Esophagus mucosa (tissue), 1 donor: ENCODE data around the gene POLR2E. TPM values are rescaled to one million over a fixed set of nuclear protein-coding genes. Genes with fewer than 3 reads are reported as not detected.

Experiments
- ATAC-seq: fragments of 200-7000 bp; cut with Tn5 transposase; one replicate; pipeline ENCODE4 v1.9.1; 2020
- total RNA-seq: library from RNA; stranded (reverse); gene quantifications from one replicate; pipeline ENCODE4 v1.2.4, GENCODE V29; 2023
- donor health status: DM: yes; HTN: yes; CAD: no.

Gene POLR2E
- total RNA-seq, 1 donor from 2014 or later: 139 TPM

DNA sequence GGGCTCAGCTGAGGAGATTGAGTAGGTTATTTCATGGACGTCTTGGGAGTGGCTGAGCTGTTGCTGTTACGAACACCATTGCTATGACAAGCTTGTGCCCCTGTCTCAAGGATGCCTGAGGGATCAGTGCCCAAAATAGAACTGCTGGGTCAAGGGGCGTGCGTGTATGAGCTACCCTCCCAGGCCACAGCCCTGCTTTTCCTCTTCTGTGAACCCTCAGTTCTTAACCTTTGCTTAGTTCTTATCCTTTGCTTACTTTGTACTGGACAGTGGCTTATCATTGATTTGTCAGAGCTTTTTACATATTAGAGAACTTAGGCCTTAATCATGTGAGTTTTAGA lies 19.2 kb downstream of the POLR2E start:
- no peak for ATAC-seq

DNA sequence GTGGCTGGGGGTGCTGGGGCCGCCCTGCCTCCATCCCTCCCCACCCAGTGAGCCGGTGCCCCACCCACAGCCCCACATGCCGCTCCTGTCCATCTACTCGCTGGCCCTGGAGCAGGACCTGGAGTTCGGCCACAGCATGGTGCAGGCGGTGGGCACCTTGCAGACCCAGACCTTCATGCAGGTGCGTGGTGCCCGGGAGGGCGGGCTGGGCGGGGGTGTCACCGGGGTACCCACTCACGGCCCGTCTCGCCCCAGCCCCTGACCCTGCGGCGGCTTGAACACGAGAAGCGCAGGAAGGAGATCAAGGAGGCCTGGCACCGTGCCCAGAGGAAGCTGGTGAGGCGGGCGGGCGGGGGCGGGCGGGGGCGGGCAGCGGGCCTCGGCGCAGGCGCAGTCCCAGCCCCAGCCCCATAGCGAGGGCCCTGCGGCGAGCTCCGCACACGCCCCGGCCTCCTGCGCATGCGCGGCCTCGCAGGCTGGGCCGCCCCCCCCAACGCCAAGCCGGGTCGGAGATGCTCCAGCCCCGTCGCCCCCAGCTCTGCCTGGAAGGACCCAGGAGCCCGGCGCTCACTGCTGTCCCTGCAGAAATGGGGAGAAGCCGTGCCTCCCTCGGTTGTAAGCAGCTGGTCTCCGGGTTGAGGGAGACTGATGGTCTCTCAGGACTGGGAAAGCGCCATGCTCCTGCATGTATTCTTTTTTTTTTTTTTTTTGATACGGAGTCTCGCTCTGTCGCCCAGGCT lies 20.5 kb downstream of the POLR2E start:
- peak; percentile 54 for ATAC-seq

DNA sequence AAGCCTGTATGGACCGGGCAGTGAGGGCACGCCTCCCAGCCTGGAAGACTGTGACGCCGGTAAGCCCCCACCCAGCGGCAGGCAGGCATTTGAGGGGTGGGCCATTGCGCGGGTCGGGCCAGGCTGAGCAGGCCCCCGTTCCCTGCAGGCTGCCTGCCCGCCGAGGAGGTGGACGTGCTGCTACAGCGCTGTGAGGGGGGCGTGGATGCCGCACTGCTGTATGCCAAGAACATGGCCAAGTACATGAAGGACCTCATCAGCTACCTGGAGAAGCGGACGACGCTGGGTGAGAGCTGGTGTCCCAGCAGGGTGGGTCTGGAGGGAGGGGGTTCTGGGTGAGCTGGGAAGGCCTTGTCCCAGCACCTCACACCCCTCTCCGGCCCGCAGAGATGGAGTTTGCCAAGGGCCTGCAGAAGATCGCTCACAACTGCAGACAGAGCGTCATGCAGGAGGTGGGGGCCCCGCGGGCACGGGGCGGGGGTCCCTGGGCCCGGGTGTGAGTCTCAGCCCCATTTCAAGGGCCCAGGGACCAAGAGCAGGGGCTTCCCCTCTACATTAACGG lies 21.1 kb downstream of the POLR2E start:
- peak; percentile 2 for ATAC-seq

DNA sequence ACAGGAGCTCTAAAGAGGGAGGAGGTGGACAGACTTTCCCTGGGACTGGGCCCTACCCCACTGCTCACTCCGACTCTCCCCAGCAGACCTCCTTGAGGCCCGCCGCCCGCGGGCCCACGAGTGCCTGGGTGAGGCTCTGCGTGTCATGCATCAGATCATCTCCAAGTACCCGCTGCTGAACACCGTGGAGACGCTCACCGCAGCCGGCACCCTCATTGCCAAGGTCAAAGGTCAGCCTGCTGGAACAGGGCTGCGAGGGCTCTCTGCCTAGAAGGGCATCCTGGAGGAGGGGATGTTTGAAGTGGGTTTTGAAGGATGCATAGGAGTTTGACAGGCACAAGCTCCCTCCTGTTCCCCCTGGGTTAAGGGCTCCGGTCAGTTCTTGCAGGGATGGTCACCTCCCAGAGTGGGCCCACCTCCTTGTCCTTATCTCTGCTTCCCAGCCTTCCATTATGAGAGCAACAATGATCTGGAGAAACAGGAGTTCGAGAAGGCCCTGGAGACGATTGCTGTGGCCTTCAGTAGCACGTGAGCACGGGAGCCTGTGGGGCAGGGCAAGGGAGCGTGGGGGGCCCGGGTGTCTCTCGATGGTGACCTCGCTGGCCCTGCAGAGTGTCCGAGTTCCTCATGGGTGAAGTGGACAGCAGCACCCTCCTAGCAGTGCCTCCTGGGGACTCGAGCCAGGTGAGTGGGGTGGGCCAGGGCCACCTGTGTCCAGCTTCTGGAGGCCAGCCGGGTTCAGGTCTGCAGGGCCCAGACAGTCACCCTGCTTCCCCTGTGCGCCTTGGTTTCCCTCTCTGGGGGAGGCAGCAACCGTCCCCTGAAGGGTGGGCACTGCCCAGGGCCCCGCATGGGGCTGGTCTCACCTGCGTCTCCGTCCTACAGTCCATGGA lies 21.9 kb downstream of the POLR2E start:
- no peak for ATAC-seq

DNA sequence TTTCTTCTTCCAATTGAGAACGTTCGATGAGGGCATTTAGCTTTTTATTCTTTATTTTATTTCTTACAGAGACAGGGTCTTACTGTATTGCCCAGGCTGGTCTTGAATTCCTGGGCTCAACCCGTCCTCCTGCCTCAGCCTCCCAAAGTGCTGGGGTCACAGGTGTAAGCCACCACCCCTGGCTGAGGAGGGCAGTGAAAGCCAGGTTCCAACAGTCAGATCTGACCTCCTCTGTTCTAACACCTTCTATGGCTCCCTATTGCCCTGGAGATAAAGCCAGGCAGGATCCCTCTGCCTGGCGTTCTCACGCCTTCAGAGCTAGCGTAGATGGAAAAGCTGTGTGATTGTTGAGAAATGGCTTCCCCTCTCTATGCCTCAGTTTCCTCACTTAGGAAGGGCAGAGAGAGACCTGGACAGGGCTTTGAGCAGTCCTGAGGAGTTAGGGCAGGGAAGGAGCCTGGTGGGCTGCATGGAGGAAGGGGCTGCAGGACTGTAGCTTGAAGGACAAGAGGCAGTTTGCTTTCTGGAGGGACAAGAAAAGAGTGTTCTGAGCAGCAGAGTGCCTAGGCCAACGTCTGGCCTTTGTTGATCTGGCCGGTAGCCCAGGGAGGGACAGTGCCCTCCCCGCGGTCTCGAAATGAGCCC lies 22.7 kb downstream of the POLR2E start:
- no peak for ATAC-seq

DNA sequence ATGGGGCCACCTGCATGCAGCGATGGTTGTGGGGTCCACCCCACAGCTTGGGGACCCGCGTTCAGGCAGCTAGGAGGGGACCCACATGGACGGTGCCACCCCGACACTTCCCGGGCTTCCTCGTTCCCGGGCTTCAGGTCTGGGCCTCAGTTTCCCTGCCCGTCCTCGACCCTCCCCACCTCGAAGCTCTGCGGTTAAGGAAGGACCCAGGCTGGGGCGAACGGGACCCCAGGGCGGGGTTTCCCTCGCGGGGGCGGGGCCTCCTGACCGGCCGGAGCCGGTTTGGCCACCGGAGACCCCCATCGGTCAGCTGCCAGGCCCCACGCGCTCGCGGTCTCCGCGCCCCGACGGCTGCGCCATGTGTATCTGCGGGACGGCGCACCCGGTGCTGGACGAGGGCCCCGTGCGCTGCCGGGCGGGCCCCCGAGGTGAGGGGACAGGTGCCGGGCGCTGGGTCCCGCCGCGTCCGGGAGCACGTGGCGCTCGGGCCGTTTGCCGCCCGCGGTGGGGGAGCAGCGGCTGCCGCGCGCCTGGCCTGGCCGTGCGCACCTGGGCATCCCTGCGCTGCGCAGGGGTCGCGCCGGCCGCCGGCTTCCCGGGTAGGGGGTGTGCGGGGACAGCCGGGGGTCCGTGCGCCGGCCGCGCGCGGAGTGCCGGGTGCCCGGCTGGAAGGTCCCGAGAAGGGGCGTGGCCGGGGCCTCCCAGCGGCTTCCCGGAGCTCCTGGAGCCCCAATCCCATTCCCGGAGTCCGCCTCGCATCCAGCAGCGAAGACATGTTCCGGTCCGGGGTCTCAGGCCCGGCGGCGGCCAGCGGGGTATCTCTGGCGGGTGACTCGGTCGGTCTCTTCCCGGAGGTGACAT lies 24.0 kb downstream of the POLR2E start:
- ATAC-seq: no peak

DNA sequence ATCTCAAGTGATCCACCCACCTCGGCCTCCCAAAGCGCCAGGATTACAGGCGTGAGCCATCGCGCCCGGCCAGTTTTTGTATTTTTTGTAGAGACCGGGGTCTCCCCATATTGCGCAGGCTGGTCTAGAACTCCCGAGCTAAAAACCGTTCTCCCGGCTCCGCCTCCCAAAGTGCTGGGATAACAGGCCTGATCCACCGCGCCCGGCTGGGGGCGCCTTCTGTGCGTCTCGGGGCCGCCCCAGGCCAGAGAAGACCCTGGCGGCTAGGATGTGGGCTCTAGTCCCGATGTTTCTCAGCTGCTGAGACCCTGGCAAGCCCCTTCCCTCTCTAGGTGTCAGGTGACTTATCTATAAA lies 24.6 kb downstream of the POLR2E start:
- no peak for ATAC-seq

DNA sequence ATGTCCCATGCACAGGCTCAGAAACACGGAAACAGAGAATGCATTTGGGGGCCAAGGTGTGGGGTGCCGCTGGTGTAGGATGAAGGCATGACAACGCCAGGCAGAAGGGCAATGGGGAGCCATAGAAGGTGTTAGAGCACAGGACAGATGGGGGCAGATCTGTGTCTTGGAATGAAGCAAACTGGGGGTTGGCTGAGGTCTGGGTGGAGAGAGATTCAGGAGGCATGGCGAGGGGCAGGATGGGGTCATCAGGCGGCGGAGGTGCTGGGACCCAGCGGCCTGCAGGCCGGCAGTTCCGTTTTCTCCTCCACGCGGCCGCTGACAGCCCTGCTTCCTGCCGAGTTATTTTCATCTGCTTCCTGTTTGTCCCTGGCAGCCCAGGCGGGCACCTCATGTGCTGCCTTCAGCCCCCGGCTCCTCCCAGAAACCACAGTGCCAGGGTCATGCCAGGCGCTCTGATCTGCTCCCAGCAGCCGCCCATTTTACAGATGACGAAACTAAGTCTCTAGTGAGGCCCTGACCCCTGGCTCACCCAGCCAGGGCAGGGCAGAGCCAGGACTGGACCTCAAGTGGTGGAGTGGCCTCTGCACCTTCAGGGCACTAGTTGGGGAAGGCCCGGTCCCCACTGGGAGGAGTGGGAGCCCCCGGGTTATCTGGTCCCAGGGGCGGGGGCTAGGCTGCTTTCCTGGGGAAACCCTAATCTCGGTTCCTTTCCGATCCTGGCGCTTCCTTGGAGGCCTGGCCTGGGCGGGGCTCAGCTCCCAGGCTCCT lies 26.0 kb downstream of the POLR2E start:
- peak; percentile 7 for ATAC-seq

DNA sequence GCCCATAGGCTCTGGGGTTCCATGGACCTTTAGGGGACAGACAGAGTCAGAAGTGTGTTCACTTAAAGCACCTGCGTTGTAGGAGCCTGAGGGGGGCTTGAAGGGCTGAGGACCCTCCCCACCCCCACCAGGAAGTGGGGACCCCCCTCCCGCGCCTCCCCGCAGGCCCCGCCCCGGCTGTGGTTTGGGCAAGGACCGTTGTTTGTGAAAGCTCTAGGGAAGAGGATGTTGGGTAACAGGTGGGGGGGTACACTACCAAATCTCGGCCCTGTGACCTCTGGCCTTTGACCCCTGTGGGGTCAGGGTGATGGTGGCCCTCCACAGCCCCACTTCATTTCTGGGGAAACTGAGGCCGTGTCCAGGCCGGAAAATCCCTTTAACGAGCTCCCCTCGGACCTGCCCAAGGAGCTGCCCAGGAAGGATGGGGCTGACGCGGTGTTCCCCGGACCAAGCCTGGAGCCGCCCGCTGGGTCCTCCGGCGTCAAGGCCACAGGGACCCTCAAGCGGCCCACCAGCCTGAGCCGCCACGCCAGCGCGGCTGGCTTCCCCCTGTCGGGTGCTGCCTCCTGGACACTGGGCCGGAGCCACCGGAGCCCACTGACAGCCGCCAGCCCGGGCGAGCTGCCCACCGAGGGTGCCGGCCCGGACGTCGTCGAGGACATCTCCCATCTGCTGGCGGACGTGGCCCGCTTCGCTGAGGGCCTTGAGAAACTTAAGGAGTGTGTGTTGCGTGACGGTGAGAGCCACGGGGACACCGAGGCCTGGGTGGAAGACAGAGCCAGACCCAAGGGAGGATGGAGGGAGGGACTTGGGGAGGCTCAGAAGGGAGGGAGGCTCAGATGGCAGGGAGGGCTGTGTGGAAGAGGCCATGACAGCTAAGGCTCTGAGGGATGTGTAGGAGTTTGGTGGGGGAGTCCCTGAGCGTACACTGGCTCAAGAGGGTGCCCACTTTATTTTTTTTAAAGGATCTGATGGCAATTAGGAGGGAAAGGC lies 26.9 kb downstream of the POLR2E start:
- peak; percentile 4 for ATAC-seq

DNA sequence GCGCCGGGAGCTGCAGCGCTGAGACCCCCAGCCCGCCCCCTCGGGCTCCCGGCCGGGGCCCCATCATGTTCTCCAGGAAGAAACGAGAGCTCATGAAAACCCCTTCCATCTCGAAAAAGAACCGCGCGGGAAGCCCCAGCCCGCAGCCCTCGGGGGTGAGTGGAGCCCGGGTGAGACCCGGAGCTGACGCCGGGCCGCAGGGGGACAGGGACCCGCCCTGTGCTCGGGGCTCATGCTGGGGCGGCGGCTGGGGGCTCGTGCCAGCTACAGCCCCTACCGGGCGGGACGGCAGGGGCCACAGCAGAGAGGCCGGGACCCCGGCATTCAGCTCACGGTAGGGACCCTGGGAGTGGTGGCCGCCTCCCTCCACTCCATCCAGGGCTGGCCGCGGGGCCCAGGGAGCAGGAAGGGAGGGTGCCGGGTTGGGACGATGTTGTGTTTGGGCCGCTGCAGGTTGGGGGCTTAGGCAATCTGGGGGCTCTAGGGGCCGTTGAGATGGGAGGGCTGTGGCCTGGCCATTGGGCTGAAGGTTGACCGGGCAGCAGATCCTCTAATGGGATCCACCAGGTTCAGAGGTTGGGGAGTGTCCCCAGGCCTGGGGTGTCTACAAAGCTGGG lies 27.7 kb downstream of the POLR2E start:
- peak; percentile 1 for ATAC-seq

DNA sequence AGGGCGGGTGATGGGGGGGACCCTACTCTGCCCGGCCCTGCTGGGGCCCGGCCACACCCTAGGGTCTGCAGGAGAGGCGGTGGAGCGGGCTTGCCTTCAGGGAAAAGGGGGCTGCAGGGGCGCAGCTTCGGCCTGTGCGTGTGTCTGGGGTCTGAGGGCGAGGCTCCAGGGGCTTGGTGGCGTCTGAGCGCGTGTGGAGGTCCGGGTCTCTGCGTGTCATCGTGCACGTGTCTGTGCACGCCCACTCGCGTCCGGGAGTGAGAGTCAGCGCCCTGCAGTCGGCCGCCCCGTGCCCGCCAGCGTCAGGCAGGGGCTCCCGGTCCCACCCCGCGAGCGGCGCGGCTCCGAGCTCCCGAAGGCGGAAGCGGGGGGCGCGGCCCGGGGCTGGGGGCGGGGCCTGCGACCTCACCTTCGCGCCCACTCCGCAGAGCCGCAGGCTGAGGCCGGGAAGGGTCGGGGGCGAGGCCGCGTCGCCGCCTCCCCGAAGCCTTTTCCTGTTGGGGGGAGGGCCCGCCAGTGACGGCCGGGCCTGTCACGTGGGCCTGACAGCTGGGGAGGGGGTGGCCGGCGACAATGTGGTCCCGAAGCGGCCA lies 28.3 kb downstream of the POLR2E start, which contains the start of gene ARHGAP45:
Gene ARHGAP45, plus strand, starts transcription at position 420 of the 593 bp plus-strand sequence. CDS start 239 bp downstream, outside the sequence.
- ATAC-seq: peak; percentile 12

DNA sequence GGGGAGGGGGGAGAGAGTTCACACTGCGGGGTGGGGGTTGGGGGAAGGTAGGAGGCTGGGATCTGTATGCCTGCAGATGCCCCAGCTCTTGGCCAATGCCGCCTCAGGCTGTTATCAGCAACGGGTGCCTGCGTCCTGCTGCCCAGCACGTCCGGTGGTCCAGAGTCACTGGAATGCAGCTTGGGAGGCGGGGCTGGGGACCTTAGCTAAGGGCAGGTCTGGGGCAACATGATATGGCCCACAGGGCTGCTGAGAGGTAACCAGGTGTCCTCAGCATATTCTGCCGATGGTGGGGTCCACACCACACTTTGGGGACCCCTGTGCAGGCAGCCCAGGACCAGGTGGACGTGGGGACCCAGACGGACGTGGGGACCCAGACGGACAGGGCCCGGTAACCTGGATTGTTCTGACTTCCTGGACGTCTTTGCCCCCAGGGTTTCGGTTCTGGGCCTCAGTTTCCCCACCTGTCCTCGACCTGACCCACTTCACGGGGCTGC lies 28.9 kb downstream of the POLR2E start:
- no peak for ATAC-seq

DNA sequence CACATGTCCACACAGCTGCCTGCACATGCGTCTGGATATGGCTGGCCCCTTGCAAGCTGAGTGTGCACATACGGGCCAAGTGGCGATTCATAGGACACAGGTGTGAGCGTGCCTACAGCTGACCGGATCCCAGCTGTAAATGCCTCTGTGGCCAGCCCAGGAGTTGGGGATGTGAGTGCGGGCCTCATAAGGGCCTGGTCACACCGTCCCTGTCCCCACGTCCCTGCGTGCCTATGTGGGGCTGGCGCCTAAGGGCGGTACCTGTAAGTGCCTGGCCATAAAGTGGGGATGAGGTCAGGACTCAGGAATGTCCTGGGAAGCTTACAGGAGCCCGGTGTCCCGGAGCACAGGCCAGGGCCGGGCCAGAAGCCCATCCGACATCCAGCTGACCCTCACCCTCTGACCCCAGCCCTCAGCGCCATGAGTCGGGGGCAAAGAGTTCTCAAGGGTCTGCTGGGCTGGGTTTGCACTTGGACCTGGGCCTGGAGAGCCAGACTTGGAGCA lies 29.5 kb downstream of the POLR2E start:
- peak; percentile 2 for ATAC-seq

DNA sequence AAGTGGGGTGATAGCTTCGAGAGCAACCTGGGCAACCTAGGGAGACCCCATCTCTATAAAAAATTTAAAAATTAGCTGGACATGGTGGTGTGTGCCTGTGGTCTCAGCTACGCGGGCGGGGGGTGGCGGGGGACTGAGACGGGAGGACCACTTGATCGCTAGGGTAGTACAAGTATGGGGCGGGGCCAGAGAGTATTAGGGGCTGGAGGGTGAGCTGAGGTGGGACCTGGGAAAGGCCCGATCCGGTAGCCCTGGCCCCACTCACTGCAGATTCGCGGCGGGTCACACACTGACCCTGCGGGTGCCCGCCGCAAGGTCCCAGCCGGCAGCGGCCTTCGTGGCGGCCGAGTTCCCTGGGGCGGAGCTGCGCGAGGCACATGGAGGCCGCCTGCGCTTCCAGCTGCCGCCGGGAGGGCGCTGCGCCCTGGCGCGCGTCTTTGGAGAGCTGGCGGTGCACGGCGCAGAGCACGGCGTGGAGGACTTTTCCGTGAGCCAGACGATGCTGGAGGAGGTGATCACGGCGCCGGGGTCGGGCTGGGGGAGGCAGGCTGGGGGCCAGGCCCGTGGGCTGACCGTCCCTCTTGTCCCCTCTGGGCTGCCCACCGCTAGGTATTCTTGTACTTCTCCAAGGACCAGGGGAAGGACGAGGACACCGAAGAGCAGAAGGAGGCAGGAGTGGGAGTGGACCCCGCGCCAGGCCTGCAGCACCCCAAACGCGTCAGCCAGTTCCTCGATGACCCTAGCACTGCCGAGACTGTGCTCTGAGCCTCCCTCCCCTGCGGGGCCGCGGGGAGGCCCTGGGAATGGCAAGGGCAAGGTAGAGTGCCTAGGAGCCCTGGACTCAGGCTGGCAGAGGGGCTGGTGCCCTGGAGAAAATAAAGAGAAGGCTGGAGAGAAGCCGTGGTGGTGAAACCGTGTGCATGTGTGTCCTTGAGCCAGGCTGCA lies 30.2 kb downstream of the POLR2E start:
- peak; percentile 51 for ATAC-seq

DNA sequence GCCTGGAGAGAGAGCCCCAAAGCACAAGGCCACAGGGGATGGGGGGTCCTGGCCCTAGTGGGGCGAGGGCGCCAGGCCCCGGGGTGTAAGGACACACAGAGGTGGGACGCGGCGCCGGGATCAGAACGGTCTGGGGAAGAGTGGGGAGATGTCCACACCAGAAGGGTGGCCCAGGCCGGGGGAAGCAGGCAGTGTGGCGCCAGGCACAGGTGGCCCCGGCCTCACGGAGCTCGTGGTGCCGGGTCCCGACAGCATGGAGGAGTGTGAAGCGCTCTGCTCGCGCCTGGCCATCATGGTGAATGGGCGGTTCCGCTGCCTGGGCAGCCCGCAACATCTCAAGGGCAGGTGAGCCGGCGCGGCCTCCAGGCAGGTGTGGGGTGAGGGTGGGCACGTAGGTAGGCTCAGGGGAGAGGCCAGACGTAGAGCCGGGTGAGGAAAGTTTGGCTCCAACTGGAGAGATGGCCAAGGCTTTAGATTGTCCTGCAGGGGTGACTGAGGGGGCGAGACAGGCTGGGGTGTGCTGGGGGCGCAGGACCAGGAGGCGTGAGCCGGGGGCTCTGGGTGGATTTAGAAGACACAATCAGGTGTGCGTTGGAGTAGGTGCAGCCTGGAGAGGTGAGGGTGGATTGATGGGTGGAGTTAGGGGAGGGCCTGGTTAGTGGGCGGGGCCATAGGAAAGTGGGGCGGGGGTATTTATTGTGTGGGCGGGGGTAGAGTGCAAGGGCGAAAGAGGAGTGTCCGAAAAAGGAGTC lies 31.1 kb downstream of the POLR2E start:
- ATAC-seq: no peak

DNA sequence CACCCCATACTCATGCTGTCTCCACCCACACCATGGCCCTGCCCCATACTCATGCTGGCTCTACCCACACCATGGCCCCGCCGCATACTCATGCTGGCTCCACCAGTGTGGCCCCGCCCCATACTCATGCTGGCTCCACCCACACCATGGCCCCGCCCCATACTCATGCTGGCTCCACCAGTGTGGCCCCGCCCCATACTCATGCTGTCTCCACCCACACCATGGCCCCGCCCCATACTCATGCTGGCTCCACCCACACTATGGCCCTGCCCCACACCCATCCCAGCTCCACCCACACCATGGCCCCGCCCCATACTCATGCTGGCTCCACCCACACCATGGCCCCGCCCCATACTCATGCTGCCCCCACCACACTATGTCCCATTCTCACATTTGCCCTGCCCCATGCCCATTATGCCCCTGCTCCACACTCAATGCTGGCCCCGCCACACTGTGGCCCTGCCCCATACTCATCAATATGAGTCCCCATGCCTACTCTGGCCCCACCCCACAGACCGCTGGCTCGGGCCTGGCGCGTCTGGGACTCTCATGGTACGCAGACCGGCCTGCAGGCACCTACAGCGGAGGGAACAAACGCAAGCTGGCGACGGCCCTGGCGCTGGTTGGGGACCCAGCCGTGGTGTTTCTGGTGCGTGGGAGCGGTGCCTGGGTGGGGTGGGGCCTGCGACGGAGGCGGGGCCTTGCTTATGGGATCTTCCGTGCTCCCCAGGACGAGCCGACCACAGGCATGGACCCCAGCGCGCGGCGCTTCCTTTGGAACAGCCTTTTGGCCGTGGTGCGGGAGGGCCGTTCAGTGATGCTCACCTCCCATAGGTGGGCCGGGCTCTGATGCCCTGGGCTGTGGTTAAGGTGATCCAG lies 31.9 kb downstream of the POLR2E start:
- no peak for ATAC-seq
